Colon (tissue), 2 donors: ENCODE results near the gene PSME4.
A peak's percentile ranks its signal among the peaks of the same experiment; 100 is the strongest.
"Not testable (repeated sequence)": the region's sequence is repeated elsewhere in the genome, so short reads cannot be mapped to it uniquely, and the experiment has no call there.

ENCODE experiments used
- FAIRE-seq: peaks from 2 replicates; lab custom pipeline; 2012; peaks lifted over from hg19 to GRCh38; lab: Jason Lieb, UNC
- donor health status: control.
- donor health status: control.

Gene PSME4

DNA sequence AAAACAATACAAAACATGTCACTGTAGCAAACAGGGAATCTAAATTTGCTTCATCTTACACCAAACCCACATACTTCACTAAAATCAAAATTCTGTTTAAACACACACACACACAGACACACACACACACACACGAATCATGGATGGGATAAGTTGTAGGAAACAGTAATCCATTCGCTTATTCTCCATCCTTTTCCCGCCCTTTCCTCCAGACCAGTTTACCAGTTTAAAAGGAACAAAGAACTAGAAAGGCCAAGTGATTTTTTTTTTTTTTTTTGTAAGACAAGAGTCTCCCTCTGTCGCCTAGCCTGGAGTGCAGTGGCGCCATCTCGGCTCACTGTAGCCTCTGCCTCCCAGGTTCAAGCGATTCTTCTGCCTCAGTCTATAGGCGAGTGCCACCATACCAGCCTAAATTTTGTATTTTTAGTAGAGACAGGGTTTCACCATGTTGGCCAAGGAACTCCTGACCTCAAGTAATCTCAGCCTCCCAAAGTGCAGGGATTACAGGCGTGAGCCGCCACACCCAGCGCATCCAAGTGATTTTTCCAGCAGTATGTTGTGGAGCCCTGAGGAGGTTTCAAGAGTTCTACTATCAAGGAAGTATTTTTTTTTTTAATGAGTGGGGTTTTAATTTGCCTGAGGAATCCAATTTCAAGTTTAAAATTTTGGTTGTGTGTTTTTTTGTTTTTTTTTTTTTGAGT, 5.7 kb downstream of the PSME4 start:
- no peak for FAIRE-seq

GRCh38 chr2:53964257-53964952, 6.4 kb downstream of the PSME4 start:
- no peak for FAIRE-seq

DNA sequence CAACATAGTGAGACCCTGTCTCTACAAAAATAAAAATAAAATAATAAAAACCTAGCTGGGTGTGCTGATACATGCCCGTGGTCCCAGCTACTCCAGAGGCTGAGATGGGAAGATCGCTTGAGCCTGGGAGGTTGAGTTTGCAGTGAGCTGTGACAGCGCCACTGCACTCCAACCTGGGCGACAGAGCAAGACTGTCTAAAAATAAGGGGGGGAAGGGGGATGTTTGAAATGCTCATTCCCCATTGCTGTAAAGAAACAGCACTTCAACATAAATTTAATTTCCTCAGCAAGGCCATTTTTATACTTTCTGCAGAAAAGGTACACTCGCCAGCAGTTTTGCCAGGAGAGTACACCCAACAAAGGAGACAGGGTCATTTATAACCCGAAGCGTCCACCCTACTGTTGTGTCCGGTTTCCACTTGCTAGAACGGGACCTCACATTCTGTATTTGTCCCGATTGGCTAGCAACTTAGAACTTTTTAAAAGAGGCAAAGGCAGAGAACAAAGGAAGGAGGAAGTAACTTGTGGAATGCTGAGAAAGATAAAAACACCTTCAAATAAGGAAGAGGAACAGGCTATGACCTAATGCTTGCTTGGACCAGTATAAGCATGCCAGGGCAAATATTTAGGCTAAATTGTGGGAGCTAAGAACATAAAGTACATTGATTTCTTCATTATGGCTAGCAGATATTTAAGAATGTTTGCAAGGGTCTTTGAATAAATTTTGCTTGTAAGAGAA, 9.1 kb downstream of the PSME4 start:
- not testable (repeated sequence) for FAIRE-seq

GRCh38 chr2:53960476-53960875, 10.3 kb downstream of the PSME4 start:
- no peak for FAIRE-seq

GRCh38 chr2:53958443-53958842, 12.3 kb downstream of the PSME4 start:
- no peak for FAIRE-seq

DNA sequence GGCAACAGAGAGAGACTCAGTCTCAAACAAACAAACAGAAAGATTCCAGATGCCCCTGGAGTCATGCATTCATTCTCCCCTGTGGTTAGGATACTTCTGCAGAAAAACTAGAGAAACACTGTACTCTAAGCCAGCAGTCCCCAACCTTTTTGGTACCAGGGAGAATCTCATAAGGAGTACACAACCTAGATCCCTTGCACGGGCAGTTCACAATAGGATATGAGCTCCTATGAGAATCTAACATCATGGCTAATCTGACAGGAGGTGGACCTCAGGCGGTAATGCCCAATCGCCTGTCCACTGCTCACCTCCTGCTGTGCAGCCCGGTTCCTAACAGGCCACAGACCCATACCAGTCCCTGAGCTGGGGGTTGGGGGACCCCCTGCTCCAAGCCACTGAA, 18.3 kb downstream of the PSME4 start:
- no peak for FAIRE-seq

- peak; percentile 51 for FAIRE-seq
Observed at GRCh38 chr2:53949457-53949856, 21.3 kb downstream of the PSME4 start.

GRCh38 chr2:53945538-53945937, 25.3 kb downstream of the PSME4 start:
- no peak for FAIRE-seq

DNA sequence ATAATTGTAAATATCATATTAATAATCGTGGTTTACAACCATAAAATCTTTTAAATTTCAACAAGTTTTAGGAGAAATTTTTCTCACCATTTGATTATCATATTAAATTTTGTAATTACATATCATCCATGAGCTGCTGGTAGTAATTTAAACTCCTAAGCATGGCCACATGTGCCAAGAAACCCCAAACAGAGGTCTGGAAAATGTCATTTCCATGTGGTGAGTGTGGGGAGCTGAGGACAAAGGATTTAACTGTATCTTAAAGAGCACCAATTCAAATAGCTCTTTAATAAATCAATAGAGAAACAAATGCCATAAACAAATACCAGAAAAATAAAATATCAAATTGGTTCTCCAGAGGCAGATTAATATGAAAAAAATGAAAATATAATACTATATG, 26.3 kb downstream of the PSME4 start:
- no peak for FAIRE-seq

- FAIRE-seq: no peak
Observed at GRCh38 chr2:53942280-53942679, 28.5 kb downstream of the PSME4 start.

DNA sequence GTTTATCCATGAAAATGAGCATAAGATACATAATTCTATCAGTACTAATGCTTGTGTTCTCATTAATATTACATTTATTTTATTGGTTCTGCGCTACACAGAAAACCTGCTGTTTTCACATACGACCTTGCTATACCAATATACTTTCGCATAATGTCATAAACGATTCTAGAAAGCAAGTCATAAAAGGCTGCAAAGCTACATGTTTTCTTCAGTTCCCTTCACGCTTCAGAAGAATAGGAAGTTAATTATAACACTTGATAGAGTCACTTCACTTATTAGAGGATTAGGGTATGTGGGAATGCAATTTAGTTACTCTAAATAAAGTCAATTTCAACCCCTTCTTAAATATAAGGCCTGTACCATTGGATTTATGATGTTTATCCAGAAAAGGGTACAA, 29.0 kb downstream of the PSME4 start:
- no peak for FAIRE-seq

DNA sequence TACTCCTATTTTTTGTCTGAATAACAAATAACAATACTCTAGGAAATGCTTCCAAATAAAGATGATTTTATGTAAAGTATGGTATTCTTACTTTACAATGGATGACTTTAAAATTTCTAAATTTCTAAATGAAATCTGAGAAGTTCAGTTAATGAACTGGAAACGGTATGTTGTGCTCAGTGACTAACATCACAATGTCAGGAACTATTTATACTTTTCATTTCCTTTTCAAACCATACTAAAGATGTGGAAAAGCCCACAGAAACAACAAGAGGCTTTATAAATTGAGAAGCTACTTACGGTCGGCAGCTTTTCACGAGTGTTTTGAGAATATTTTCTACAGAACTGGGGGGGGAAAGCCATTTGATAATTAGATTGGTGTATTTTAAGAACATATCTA, 31.1 kb downstream of the PSME4 start:
- FAIRE-seq: no peak

DNA sequence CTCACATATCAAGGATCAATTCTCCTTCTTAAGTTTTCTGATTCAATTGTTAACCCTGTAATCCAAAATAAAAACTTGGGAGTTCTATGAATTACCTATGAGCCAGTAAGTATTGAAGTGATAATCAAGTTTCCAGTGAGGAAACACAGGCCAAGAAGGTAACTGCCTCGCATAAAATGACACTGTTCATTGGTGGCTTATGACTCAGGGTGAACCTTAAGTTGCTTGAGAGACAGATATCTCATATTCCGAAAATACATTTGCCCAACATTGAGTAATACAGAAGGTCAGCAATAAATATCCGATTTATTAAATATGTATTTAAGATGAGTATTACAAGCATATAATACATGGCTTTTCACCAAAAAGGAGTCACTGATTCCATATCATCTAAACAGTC, 31.9 kb downstream of the PSME4 start:
- FAIRE-seq: no peak

GRCh38 chr2:53933329-53933728, 37.5 kb downstream of the PSME4 start:
- no peak for FAIRE-seq

- FAIRE-seq: not testable (repeated sequence)
Observed at GRCh38 chr2:53926321-53926720, 44.5 kb downstream of the PSME4 start.

DNA sequence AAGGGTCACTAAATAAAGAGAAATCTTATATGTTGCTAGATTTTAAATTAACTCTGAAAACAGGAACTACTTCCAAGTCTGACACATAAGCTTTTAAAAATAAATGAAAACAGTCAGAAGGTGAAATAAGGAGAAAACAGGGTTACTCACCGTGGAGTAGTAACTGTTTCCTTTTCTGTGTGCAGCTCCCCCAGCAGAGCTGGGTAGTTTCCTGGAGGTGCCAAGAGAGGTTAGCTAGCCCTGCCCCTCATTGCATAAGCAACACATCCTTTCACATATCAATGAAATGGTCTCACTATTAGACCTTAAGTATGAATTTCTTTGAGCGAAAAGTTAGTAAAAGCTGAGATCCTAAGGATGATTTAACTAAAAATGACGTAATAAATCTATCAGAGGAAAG, 57.1 kb downstream of the PSME4 start:
- no peak for FAIRE-seq

DNA sequence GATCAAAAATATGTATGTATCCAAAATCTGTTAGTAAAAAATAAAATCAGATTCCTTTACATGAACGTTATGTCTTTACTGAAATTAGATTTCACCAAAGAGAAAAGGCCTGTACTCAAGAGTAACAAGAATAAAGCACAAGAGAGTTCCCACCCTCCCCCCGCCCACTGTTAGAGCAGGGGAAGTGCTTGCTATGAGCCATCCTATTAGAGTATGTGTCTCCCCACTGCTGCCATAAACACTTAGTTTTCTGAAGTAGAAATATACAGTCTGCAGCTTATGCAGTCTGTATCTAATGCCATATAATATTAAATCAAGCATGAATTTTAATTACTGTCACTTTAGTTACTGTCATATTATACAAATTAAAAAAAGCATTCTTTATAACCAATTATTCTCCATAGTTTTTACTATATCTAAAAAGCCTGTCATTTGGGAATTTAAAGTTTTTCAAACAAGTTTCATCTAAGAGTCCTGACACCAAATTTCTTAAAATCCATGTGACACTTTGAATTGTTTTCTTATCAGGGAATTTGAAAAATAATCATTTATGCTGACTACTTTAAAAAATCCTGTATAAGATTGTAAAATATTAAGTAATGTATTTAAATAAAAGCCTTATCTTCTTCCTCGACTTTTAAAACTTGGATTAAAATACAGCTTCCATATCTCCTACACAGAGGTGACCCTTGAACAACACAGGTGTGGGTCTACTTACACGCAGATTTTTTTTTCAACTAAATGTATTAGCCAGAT, 59.2 kb downstream of the PSME4 start:
- peak; percentile 61 for FAIRE-seq

DNA sequence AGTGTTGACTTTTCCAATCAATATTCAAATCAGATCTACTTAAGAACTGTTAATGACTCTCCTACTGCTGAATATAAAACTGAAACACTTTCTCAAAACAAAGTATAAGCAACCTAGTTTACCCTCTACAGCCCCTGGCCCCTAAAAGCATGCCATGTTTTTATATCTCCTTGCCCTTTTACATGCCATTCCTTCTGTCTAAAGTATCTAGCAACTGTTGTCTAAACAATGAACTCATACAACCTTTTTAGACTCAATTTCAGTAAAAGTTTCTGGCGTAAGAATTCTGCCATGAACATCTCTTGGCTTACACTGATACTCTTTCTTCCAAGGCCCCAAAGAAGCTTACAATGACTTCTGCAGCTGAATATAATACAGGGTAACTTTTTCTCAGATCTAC, 63.2 kb downstream of the PSME4 start:
- FAIRE-seq: no peak

GRCh38 chr2:53905396-53905795, 65.4 kb downstream of the PSME4 start:
- no peak for FAIRE-seq

DNA sequence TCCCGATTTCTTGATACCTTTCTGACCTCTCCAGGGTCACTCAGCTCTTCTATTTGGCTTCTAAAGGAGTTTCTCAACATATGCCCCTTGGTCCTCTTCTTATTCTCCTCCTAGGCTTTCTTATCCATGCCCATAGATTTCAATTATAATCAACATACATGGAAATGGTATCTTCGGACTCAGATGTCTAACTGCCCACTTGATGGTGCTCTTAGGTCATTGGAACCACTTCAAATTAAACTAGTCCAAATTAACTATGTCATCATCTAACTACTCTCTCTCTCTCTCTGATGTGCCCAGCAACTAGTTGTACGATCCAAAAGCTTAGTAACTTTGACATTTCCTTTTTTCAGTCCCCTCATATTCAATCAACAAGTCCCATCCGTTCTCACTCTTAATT, 67.8 kb downstream of the PSME4 start:
- FAIRE-seq: no peak

DNA sequence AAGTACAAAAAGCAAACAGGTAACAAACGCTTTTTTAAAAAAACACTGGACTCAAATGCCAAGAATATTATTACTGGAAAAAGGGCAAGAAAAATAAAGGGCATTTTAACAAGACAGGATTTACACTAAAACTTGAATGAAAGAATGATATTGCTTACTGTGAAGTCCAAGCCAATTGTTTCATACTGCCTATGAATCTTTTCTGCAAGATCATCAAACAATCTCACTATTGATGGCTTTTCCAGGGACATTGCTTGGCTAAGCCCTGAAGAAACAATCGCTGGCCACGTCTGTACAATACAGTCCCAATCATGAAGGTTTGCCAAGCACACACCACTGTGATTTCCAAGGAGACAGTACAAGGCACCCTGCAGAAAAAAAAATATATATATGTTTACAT, 69.6 kb downstream of the PSME4 start:
- no peak for FAIRE-seq

DNA sequence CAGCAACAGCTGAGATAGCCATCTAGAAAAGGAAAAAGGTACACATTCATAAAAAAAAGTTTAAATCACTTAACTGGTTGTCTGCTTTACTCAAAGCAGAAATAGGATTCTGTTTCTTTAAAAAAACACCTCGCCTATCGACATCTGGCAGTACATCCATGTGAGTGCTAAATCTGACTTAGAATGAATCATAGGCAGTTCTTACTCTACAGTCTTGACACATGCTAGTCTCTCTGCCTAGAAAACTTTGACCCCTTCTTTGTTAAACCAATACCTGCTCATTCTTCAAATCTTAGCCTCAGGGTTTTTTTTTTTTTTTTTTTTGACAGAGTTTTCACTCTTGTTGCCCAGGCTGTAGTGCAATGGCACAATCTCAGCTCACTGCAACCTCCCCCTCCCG, 73.9 kb downstream of the PSME4 start:
- FAIRE-seq: no peak
